GM21390 (cell line): ENCODE measurements around the gene DBNL.

Experiments
- ATAC-seq: cut with Tn5 transposase; IDR thresholded peaks from one replicate; pipeline ENCODE4 v1.9.1; 2021; ENCODE audit not compliant: unreplicated experiment

Gene DBNL

GRCh38 chr7:44042221-44042620 lies 2.3 kb upstream of the DBNL start:
- ATAC-seq = no peak

- no peak for ATAC-seq
Measured at GRCh38 chr7:44043902-44044301, 600 bp upstream of the DBNL start.

- ATAC-seq = no peak
Measured at GRCh38 chr7:44045226-44046014, 918 bp downstream of the DBNL start.

DNA sequence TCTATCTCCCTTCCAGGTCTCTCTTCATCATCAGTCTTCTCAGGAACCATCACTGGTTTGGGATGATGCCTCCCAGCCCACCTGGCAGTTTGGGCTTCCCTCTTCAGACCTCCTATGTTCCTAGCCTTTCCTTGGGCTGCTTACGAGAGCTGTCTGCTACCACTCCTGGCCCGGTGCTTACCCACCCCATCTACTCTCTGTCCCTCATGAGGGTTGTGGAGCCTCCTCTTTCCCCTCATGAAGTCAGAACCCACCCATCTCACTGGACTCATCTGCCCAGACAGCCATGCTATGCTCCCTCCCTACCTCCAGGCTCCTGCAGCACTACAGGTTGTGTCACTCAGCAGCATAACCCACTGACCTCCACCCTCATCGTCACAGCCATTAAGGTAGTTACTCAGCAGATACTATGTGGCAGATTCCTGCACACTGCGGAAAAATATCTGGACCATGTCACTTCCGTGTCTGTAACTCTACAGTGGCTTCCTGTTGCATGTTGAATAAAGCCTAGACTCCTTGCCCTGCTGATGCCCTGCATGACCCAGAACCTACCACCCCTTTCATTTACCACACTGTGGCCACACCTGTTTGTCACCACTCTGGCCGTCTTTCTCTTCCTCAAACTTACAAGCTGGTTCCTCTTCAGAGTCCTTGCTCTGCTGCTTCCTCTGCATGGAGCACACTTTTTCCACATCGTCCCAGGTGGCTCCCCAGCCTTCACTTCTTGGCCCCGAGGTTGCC lies 2.0 kb downstream of the DBNL start:
- ATAC-seq = peak; percentile 55

DNA sequence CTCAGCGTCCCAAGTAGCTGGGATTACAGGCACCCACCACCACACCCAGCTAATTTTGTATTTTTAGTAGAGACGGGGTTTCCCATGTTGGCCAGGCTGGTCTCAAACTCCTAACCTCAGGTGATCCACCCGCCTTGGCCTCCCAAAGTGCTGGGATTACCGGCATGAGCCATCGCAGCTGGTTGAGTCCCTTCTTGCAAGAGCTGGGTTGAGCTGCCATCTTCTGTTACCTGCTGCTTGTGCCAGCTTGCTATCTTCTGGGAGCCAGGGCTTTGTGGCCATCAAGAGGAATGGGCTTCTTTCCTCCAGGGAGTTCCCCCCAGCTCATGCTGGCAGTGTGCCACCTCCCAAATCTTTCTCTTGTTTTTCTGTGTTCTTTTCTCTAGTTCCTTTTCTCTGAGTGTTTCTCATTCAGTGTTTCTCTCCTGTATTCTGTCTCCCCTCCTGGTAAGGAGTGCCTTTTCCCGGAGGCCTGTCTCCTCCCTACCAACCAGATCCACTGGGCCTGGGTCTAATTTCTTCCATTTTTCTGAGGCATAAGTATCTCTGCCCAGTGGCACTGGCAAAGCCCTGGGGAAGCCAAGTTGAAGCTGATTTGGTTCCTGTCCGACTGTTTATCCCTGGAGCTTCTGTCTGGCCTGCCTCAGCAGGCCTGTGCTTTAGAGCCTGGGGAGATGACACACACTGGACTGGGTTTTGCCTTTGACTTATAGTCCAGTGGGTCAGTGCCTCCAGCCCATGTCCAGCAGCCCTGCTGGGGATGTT lies 3.7 kb downstream of the DBNL start:
- ATAC-seq = no peak

DNA sequence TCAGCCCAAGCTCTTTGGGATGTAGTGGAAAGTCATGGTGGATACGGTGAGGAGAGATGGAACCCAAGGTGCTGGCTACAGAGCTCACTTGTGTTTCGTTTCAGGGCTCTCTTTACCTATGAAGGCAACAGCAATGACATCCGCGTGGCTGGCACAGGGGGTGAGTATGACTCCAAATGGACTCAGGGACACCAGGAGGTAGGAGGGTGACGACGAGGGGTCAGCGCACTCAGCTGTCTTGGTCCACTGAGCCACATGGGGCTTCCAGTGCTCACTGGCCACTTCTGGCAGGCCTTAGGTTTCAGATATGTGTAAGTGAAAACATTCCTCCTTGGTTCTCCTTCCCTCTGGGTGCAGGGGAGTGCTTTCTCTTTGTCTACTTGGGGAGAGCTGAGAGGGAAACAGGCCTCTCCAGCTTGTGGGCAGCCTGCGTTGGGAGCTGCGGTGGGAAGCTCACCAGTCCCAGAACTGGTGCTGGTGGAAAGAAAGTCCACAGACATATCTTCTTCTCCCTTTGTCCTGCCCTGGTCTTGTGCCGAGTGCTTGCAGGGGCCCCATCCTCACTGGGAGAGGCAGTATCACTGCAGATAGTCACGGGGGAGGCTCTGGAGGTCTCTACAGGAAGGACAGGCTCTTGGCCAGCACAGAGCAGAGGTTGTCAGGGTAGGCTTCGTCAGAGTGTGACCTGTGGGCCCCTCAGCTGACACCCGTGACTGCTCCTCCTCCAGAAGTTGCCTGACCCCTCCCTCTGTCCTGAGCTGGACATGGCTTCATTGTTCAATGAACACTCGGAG lies 5.8 kb downstream of the DBNL start:
- ATAC-seq = no peak

DNA sequence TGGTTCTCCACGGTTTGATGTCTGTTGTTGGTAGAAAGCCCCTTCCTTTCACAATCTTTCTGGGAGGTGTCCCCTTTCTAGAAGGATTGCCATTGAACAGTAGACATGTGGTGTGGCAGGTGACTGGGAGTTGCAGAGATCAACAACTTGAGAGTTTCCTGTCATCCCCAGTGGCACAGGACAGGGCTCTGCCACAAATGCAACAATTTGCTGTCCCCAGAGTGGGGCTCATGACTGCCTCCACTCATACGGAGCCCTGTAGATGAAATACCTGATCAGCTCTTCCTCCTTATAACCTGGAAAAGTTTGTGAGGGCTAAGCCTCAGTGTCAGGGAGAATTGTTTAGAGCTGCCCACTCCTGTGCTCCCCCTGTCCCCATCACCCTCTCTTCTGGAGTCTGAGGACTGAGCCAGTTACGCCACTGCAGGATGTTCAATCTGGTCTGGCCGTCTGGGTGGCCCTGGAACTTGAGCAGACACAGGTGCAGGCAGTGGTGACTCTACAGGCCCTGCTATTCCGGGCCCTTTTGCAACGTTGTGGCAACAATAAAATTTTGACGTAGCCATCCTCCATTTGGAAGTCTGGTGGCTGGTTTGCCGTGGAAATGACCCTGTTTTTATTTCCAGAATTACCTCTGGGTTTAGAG lies 6.5 kb downstream of the DBNL start:
- no peak for ATAC-seq

- ATAC-seq = no peak
Measured at GRCh38 chr7:44051611-44052220, 7.2 kb downstream of the DBNL start.

- ATAC-seq = no peak
Measured at GRCh38 chr7:44052771-44053365, 8.4 kb downstream of the DBNL start.

DNA sequence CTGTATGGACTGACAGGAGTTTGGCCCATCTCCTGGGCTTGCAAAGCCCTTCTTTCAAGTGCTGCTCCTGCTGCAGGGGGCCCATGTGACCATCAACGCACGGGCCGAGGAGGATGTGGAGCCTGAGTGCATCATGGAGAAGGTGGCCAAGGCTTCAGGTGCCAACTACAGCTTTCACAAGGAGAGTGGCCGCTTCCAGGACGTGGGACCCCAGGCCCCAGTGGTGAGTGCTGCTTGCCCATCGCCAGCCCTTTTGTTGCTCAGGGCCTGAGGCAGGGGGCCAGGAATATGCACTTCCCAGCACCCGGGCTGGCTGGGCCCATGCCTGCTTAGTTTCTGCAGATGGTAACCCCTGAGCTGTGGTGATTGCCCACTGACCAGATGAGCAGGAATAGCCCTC lies 12.2 kb downstream of the DBNL start:
- no peak for ATAC-seq

GRCh38 chr7:44057181-44057848 lies 12.8 kb downstream of the DBNL start:
- no peak for ATAC-seq

- ATAC-seq = no peak
Measured at GRCh38 chr7:44057849-44058758, 13.6 kb downstream of the DBNL start.

GRCh38 chr7:44058759-44059218 lies 14.3 kb downstream of the DBNL start:
- no peak for ATAC-seq

- ATAC-seq = peak; percentile 50
Measured at GRCh38 chr7:44059219-44060090, 15.0 kb downstream of the DBNL start.

DNA sequence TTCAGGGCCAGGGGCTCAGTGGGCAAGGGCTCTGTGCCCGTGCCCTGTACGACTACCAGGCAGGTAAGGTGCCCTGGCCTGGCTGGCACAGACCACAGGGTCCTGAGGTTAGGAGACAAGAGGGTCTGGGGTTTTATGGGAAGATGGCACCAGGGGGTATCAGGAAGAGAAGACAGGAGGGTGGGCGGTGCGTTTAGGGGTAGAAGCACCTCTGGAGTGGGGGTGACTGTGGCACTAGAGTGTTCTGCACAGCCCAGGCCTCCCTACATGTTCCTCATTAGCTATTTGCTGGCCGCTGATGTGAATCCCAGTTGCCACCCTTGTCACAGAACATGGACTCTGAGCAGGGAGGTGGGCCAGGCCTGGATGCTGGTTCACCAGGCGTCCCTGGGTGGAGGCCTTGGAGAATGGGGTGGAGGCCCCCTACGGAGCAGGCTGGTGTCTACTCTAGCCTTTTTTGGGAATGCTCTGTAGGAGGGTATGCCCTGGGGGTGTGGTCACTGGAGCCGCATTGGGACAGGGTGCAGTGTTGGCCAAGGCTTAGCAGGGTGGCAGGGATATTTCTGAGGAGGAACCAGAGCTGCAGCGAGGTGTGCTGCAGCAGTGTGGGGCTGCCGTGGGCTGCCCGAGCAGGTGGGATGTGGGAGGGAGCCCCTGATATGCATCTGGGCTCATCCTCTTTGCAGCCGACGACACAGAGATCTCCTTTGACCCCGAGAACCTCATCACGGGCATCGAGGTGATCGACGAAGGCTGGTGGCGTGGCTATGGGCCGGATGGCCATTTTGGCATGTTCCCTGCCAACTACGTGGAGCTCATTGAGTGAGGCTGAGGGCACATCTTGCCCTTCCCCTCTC lies 15.8 kb downstream of the DBNL start:
- ATAC-seq = no peak
